Fibroblast of skin of right quadriceps (primary cell): ENCODE results near the gene SLC16A12.
A peak's percentile ranks its signal among the peaks of the same experiment; 100 is the strongest.

Source experiments
- DNase-seq: peaks from one replicate; pipeline ENCODE4 v3.0.0-alpha.2; 2013

The SLC16A12 gene, protein sequence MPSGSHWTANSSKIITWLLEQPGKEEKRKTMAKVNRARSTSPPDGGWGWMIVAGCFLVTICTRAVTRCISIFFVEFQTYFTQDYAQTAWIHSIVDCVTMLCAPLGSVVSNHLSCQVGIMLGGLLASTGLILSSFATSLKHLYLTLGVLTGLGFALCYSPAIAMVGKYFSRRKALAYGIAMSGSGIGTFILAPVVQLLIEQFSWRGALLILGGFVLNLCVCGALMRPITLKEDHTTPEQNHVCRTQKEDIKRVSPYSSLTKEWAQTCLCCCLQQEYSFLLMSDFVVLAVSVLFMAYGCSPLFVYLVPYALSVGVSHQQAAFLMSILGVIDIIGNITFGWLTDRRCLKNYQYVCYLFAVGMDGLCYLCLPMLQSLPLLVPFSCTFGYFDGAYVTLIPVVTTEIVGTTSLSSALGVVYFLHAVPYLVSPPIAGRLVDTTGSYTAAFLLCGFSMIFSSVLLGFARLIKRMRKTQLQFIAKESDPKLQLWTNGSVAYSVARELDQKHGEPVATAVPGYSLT

DNA sequence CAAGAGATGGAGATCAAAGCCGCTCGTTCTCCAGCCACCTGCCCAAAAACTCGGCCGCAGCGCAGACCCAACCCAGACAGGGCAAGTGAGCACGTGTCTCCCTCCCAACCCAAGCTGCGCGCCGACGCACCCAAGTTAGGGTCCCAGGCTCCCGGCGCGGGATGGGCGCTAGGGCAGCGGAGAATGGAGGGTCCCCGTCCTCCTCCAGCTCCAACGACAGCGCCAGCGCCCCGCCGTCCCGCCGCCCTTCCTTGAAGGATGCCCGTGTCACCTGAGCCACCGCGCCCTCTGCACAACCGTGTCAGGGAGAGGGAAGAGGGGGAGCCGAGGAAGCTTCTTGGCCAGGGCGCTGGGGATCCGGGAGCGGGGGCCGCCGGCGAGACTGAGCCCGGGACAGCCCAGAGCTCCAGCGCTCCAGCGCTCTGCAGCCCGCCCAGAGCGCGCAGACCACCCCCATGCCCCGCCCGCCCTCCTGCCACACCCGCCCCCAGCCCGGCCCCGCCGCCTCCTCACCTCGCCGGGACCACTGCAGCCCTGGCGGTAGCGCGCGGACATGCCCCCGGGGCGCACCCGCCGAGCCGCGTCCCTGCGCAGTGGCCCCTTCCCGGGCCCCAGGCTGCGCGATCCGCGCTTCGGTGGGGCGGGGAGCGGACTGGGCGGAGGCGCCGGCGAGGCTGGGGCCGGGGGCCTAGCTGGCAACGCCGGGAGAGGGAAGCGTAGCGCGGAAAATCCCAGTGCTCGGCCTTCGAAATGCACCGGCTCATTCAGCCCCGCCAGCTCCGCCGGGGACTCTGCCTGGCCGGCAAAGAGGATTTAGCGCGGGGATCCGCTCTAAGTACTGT, at the start of gene SLC16A12:
Gene SLC16A12 (minus strand): TSS at position 424 of the 842 bp plus-strand sequence. CDS start 73,016 bp downstream, outside the sequence.
- no peak for DNase-seq

DNA sequence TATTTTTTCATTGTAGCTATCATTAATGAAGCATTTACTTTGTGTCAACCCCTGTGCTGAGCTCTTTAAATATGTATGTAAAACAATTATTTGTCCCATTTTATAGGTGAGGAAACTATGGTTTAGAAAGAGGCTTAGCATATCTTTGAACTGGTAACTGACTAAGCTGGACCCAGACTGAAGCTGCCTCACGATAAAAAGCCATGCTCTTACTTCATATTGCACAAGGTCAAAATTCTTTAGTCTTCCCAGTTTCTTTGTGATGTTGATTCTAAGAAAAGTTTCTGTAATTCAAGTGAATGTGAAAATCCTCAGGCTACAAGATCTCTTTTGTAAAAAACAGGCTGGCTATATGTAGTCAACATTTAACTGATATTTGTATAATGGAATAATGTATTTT, 46.6 kb upstream of the SLC16A12 start:
- no peak for DNase-seq

DNA sequence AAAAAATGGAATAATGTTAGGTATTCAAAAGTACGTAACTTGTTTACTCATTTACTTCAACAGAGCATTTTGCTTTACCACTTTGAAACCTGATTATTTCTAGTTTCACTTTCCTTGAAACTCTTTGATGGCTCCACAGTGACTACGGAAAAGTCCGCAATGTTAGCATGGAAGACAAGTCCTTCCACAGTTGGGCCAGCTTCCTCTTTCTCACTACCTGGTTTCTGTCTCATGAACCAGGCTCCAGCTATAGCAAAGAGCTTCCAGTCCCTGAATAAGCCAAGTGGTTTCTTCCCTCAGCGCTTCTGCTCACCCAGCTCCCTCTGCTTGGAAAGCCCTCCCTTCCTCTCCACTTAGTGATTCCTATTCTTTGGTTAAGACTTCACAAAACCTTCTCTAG, 44.8 kb upstream of the SLC16A12 start:
- no peak for DNase-seq

DNA sequence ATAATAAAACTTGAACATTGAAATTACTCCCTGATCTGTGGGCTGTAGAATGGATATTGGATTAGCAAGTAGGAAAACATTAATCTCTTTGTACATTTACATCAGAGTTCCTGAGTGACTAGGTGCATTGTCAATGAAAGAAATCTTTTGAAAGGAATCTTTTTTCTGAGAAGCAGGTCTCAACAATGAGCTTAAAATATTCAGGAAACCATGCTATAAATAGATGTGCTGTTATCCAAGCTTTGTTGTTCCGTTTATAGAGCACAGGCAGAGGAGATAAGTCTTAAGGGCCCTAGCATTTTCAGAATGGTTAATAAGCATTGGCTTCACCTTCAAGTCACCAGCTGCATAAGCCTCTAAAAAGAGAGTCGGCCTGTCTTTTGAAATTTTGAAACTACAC, 41.3 kb upstream of the SLC16A12 start:
- no peak for DNase-seq

DNA sequence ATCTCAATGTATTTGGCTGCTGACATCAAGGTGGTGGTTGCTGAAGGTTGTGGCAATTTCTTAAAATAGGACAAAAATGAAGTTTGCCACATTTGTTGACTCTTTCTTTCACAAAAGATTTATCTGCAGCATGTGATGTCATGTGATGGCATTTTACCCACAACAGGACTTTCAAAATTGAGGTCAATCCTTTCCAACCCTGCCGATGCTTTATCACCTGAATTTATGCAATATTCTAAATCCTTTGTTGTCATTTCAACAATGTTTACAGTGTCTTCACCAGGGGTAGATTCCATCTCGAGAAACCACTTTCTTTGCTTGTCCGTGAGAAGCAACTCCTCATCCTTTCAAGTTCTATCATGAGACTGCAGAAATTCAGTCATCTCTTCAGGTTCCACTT, 40.6 kb upstream of the SLC16A12 start:
- no peak for DNase-seq

DNA sequence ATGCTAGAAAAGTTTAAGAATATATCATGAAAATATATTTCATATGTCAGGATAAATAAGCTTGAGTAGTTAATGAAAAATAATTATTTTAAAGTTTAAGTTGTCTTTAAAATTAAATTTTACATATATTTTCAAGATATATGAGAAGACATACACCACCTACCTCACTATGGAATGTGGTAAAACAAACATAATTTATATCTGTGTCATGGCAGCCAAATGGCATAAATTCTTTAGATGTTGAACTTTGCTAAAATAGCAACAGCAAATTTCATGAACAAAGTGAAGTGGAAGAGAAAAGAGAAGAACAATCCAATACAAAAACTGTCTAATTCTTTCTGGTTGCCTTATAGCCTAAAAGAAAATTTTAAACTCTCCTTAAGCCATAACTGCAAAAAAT, 39.6 kb upstream of the SLC16A12 start:
- peak; percentile 40 for DNase-seq

DNA sequence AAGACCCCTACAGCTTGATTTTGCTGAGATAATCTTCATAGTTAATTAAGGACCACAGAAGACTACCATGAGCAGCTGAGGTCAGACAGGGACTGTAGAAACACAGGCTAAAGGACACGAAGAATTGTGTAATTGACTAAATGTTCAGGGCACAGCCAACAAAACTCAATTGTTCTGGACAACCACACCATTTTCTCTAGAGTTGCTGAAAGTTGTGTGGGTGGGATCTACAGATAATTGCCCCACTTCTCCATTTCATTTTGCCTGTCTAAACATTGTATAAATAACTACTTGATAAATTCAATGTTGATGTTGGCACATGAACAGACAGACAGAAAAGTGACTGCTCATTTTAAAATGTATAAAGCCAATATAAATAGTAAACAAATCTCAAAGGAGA, 39.0 kb upstream of the SLC16A12 start:
- DNase-seq = no peak

DNA sequence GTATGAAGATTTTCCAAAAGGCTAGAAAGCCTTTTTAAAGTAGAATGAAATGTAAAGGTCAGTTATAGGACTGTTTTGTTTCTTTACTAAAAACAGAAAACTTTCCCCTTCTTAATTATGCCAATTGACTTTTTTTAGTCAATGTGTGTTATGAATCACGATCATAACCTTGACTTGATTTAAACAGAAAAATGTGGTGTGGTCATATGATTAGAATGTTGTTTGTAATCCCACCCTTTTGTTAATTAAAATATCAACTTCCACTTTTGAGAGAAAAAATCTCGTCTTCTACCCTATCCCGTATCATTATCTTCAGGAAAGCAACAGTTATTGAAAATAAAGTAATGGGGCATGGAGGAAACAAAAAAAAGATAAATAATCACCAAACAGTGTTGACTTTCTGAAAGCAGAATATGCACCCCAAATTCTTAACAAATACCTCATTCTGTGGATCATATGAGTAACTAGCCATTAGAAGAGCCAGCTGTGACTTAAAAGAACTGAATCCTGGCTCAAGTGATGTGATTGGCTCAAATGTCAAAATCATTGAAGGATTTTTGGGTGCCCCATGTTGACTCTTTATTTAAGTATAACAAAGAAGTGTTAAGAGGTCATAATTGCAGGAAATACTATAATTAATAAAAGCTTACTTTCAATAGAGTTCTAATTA, 32.3 kb upstream of the SLC16A12 start:
- peak; percentile 18 for DNase-seq

DNA sequence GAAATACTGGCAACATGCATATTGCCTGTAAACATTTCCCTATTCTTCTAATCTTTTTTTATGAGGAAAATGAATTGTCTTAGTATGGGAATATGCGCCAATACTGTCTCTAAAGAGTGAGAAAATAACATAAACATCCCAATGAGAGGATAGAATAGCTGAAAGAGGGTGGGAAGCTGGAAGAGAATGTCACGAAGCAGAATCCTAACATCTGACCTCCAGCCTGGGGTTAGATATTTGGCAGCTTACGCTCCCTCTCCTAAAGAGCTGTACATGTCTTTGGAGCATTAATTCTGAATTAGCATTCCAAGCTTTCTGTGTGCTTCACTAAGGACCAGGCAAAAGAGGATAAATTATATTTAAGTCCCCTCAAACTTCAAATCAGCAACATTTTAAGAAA, 31.6 kb upstream of the SLC16A12 start:
- no peak for DNase-seq

DNA sequence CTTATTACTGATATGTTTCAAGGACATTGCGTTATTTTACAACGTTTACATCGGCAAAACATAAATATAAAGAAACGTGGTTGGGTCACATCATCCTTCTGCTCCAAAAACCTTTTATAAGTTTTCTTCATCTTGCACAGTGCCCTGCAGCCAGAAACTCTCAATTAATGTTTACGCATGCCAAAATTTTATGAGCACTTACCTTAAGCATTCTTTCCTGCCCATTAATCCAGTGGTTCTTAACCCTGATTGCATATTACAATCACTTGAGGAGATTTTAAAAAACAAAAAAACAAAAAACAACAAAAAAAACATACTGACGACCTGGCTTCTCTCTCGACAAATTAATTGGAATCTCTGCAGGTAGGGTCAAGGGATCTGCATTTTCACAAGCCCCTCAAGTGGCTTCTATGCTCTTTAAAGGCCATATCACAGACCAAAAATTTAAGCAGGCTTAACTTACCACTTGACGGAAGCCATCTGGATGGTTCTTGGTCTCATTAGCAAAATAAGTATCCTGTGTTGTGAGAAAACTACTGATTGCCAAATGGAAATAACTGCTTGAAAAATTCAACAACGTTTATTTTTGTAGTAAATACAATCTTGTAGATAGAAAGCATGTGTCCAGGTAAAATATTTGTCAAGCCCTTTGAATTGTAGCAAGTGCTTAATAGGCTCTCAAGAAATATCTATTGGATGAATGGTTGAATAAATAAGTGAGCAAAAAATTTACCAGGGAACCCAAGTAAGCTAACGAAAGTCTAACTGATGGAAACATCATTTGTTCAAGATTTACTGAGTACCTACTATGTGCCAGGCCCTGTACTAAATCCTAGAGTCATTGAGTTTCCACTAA, 30.9 kb upstream of the SLC16A12 start:
- DNase-seq = no peak

DNA sequence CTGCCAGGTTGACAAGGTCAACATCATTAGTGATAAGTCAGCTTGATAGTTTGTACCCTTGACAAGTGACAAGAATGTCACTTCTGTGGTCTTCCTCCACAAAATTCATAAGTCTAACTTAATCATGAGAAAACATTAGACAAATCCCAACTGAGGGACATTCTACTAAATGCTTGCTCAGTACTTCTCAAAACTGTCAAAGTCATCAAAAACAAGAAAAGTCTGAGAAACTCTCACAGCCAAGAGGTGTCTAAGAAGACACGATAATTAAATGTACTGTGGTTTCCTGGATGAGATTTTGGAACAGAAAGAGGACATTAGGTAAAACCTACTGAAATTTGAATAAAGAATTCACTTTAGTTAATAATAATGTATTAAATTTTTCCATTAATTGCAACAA, 29.8 kb upstream of the SLC16A12 start:
- no peak for DNase-seq

DNA sequence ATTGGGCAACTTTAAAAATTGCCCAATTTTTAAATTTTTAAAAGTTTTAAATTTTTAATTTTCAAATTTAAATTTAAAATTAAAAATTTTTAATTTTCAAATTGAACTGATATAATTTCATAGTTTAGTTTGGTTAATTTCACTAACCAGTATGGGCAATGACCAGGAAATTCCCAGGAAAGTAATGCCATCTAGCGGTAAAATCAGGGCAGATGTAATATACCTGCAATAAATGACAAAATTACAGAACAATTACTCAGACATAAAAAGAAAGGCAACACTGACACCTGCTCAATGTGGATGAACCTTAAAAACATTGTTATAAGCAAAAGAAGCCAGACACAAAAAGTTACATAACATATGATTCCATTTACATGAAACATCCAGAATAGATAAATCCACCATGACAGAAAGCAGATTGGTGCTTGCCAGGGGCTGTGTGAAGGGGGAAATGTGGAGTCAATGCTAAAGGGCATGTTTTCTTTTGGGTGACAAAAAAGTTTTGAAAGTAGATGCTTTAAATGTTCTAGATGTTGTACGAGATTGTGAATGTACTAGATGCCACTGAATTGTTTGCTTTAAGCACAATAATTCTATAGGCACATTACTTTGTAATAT, 28.6 kb upstream of the SLC16A12 start:
- DNase-seq = peak; percentile 45

DNA sequence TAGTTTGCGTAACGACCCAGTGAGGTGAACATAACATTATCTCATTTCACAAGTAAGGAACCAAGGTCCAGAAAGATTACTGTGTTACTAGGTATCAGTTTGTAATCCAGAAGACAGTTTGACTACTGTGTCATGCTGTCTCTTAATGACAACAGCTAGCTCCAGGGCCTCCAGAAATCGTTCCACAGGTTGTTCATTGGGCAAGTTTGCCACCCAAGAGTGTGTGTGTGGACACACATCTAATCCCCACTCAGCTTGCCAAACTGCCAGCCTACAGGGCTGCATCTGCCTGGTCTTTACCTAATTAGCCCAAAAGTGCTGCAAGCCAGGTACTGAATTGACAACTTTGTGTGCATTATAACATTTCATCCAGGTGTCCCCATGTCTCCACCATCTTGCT, 27.9 kb upstream of the SLC16A12 start:
- DNase-seq = no peak

DNA sequence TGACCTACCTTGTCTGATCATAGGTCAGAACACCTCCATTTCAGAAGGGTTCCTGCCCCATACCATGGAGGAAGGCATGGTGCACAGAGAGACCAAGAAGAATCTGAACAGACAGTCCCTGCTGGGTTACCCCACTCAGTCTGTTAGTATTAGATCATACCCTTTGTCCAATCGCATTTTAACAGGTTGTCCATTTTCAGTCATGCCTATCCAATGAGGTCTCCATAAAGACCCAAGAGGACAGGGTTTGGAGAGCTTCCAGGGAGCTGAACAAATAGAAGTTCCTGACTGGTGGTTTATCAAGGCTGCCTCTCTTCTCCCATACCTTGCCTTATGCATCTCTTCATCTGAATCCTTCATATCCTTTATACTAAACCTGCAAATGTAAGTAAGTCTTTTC, 21.2 kb upstream of the SLC16A12 start:
- DNase-seq = peak; percentile 38

DNA sequence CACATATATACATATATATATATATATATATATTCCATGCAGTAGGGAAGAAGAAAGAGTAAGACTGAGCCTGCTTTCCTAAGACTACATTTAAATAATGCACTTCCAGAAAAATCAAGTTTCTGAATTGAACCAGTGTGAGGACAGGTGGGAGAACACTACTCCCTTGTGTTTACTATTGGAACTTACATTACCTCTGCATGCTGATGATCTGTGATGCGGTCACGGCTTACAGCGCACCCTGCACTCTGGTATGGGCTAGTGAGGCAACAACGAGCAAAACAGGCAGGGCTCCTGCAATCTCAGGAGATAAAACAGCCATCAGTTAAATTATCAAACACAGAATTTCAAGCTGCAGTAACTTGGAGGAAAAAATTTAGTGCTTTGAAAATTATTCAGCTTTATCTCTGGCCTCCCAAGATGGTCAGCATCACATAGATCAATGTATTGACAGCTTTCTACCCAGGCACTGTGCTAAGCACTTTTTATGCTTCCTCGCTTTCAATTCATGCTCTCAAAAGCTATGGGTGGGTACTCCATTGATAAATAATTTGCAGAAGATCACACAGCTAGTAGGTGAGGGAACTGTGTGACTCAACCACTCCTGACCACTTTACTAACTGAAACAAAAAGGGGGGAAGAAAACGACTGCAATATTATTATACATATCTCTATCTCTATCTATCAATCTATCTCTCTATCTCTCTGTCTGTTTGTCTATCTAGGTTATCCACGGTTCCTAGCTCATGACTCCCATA, 20.5 kb upstream of the SLC16A12 start:
- peak; percentile 25 for DNase-seq

DNA sequence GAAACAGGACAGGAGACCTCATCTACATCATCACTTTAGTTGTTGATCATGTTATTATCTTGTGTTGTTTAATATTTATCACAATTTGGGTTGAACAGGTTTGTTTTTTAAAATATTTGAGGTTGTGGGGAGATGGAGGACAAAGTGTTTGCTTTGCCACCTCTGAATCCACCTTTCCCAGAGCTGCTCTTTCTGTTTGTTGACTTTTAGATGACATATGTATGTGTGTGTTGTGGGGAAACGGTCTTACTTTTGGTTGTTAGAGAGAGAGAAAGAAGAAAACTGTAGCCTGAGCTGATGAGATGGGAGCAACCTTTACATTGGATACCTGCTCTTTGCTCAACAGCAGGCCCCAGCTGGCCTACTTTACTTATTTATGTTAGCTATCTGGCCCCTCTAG, 19.0 kb upstream of the SLC16A12 start:
- no peak for DNase-seq

DNA sequence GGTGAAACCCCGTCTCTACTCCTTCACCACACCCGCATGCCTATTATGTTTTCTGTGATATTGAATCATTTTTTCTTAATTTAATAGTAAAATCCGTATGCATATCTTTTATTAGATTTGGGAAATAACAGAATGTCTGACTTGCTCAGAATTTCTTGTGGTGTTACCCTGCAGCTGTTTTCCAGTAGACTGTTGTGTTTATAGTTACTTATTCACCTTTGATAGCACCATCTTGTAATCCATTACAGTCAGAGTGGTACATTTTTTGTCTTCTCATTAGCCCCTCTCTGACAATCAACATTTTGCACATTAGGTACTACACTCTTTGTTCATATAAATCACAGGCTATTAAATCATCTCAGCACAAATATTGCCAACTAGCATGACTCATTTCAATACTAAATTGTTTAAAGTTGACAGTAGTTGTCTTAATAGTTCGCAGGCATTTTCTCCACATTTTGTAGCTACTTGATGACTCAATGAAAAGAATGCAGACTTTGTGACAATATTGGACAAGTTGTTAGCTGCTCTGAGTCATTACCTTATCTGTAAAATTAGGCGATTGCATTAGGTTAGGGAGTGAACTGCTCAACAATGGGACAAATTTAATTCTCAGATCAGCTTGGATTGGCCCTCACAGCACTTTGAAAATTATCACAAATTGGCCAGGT, 17.8 kb upstream of the SLC16A12 start:
- peak; percentile 97 for DNase-seq

DNA sequence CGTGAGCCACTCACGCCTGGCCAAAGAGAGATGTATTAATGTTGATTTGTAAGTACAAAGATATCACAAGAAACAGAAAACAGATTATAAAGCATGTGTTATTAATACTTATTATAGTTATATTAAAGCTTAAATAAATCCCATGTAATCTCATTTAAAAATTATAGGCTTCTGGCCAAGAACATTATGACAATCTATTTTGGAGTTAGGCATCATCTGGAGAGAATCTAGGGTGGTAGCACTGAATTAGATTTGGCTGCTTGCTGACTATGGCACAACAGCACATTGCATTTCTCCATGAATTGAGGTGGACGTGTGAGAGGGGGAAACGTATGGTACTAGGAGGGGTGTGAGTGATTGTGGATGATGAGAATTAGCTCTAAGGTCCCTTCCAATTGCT, 16.8 kb upstream of the SLC16A12 start:
- no peak for DNase-seq

DNA sequence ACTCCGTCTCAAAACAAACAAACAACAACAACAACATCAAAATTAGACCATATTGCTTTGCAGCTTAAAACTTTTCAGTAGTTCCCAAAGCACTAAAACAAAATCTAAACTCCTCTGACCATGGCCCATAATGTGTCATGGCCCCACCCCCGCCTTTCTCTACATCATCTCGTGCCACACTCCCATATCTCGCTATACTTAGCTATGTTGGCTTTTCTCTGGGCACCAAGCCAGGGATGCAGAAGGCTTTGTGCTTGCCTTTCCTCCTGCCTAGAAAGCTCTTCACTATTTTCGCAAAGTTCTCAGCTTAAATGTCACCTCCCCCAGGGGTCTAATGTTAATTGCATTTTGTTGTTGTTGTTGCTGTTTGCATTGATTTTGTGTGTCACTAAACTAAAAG, 15.1 kb upstream of the SLC16A12 start:
- DNase-seq = peak; percentile 33

DNA sequence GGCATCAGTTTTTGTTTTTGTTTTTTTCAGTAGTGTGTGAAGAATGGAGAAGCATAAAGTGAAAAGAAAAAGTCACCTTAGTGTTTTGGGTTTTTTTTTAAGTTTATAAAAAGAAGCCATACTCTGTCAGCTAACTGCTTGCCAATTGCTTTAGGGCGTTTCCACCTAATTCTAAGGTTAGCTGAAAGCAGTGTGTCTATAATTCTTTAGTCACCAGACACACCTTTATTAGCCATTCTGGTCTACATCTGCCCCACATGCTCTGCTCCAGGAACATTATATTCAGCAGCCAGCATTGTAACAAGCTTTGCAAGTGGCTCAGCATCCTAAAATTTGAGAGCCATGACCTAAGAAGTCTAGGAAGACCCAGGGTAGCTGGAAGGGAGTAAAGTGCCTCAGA, 14.1 kb upstream of the SLC16A12 start:
- DNase-seq = no peak

DNA sequence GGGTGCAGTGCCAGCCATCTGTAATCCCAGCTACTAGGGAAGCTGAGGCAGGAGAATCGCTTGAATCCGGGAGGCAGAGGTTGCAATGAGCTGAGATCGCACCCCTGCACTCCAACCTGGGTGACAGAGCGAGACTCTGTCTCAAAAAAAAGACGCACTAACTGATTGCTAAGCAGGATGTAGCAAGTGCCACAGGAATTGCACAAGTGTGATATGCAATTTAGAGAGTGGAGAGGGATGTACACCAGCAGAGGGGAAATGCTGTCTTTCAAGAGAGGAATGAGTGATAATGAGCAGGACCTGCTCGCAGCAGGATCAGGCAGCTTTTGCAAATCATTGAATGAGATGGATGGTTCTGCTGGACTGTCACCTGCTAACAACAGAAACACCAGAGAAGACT, 13.3 kb upstream of the SLC16A12 start:
- no peak for DNase-seq
